Left ventricle myocardium inferior (tissue), 1 donor: ENCODE measurements around the gene SH3BP5. TPM values are rescaled to one million over a fixed set of nuclear protein-coding genes. Genes with fewer than 3 reads are reported as not detected.

ENCODE experiments used
- DNase-seq: peaks from one replicate; pipeline ENCODE4 v3.0.0-alpha.2; 2020
- H3K27ac ChIP-seq: fragments of 200-600 bp; replicated peaks from 2 replicates; pipeline ENCODE4 v1.8.0; 2021
- H3K27me3 ChIP-seq: fragments of 200-600 bp; 2 replicates; pipeline ENCODE4 v1.8.0; 2021; ENCODE audit warnings: low read depth
- H3K36me3 ChIP-seq: fragments of 200-600 bp; 2 replicates; pipeline ENCODE4 v1.8.0; 2021
- H3K4me1 ChIP-seq: fragments of 200-600 bp; 2 replicates; pipeline ENCODE4 v1.8.0; 2021
- H3K4me3 ChIP-seq: fragments of 200-600 bp; 2 replicates; pipeline ENCODE4 v1.8.0; 2021; ENCODE audit warnings: mild to moderate bottlenecking, moderate library complexity
- H3K9me3 ChIP-seq: fragments of 200-600 bp; replicated peaks from 2 replicates; pipeline ENCODE4 v1.8.0; 2021
- CTCF ChIP-seq: fragments of 200-600 bp; IDR thresholded peaks from 2 replicates; pipeline ENCODE4 v1.8.0; 2021; ENCODE audit warnings: antibody characterized with exemption, mild to moderate bottlenecking, borderline replicate concordance
- intact Hi-C: fragments of 100-400 bp; cut with micrococcal nuclease; formaldehyde crosslinking; loops from one replicate; pipeline ENCODE4 v1.11.0; 2022
- total RNA-seq: library from RNA; stranded (reverse); fragmentation: NEBNext Ultra II Directional; extraction: Animal tissue kit (Norgen Biotek cat#: 25700); gene quantifications from one replicate; pipeline ENCODE4 v1.2.1, GENCODE V29; 2021
- donor health status: DM: no; HTN: yes; CAD: no; lungs with severe emphysema.

Gene SH3BP5
- total RNA-seq, 1 donor from 2014 or later, result 8.8 TPM

GRCh38 chr3:15261274-15261673 is 71.1 kb downstream of the SH3BP5 start:
- Histone ChIP-seq H3K4me3 (no peak overlapping the region), H3K4me1 (peaks cover 25% of the 10 kb centered on the region), H3K27ac (no peak overlapping the region), H3K27me3 (no peaks in the 10 kb centered on the region), H3K36me3 (peaks cover 42% of the 10 kb centered on the region), H3K9me3 (no peaks in the 10 kb centered on the region)
- DNase-seq, result no peak
- no peak for TF ChIP-seq CTCF
- intact Hi-C loops, result no loop called here

DNA sequence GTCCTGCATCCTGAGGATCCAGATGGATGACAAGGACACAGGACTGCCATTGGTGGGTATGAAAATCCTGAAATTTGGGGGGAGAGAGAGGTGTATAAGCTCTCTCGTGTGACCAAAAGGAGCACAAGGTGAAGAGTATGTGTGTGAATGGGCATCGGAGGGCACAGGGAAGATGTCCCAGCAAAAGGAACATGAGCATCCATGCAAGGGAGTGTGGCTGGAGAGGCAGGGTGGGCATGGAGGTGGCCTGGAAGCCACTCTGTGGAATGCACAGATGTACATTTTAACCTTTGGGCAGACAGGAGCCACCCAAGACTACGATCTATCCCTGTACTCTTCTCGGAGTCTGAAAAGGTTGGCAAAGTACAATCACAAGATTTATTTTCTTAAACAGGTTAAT is 71.9 kb downstream of the SH3BP5 start:
- Histone ChIP-seq H3K9me3 (no peaks in the 10 kb centered on the region), H3K27me3 (no peaks in the 10 kb centered on the region), H3K27ac (no peak overlapping the region), H3K4me1 (peaks cover 33% of the 10 kb centered on the region), H3K4me3 (no peak overlapping the region), H3K36me3 (peaks cover 49% of the 10 kb centered on the region)
- TF ChIP-seq CTCF, result no peak
- DNase-seq, result no peak
- intact Hi-C loops, result no loop called here

DNA sequence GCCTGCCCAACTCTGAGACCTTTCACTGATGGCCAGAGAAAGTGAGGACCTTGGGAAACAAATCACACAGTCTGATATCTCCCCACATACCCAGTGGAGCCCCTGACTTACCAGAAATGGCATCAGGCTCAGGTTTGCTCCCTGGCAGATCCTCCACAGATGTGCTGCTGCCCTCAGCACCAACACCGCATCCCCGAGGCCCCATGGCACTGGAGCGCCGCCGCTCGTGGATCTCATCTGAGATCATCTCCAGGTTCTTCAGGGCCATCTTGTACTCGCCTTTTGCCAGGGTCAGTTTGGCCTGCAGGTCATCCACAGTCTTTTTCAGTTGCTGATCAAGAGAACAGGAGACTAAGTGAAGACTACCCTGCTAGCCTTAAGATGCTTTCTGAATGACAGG is 73.7 kb downstream of the SH3BP5 start:
- Histone ChIP-seq H3K27ac (no peak overlapping the region), H3K4me1 (peaks cover 35% of the 10 kb centered on the region), H3K9me3 (no peaks in the 10 kb centered on the region), H3K27me3 (no peaks in the 10 kb centered on the region), H3K36me3 (peaks cover 67% of the 10 kb centered on the region), H3K4me3 (no peak overlapping the region)
- no peak for DNase-seq
- TF ChIP-seq CTCF, result no peak
- intact Hi-C loops, result no loop called here

- Histone ChIP-seq H3K27me3 (no peaks in the 10 kb centered on the region), H3K9me3 (no peaks in the 10 kb centered on the region), H3K36me3 (peaks cover 85% of the 10 kb centered on the region), H3K4me1 (peaks cover 35% of the 10 kb centered on the region), H3K4me3 (no peak overlapping the region), H3K27ac (peak overlapping the region; percentile 70)
- TF ChIP-seq CTCF, result no peak
- DNase-seq, result peak; percentile 26
- intact Hi-C loops, result no loop called here
These were observed 75.5 kb downstream of the SH3BP5 start for GRCh38 chr3:15256861-15257341.

DNA sequence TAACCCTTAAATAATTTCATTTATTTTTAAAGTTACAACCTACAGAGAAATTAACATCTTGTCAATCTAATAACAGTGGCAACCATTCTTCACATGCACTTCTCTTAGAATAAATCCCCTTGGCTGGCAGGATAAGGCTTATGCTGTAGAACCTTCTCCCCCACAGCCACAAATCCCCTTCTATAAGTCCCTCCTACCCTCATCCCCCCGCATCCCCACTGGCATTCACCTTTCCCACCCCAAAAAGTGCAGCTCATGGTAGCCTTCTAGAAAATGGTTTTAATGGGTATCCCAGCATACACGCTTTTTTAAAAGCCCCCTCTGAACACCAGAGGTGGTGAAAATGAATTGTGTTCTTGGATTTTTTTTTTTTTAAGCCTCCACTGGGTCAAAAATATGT is 77.2 kb downstream of the SH3BP5 start:
- Histone ChIP-seq H3K27me3 (no peaks in the 10 kb centered on the region), H3K36me3 (peaks cover 95% of the 10 kb centered on the region), H3K4me1 (peaks cover 35% of the 10 kb centered on the region), H3K27ac (peak overlapping the region; percentile 70), H3K9me3 (no peaks in the 10 kb centered on the region), H3K4me3 (no peak overlapping the region)
- no peak for TF ChIP-seq CTCF
- no peak for DNase-seq
- intact Hi-C loops, result no loop called here
